HepG2 (cell line): ENCODE data around the gene DTHD1. TPM values are rescaled to one million over a fixed set of nuclear protein-coding genes. Genes with fewer than 3 reads are reported as not detected.

Experiments
- ATAC-seq: fragments of 200-7000 bp; cut with Tn5 transposase; 3 replicates; pipeline ENCODE4 v1.9.1; 2020; ENCODE audit warnings: mild to moderate bottlenecking, moderate library complexity
- BruUV-seq: library from RNA; stranded (reverse); fragments of 400-500 nt; replicated peaks from 2 replicates; lab custom pipeline; 2021; lab: Mats Ljungman, UMichigan
- CTCF ChIA-PET: fragments of 300-600 bp; formaldehyde crosslinking; extraction: SDS; loops from one replicate; lab custom pipeline; 2021; ENCODE audit warnings: low total read pairs, inconsistent platforms, low intra/inter-chr PET ratio; lab: Yijun Ruan, JAX
- POLR2A ChIA-PET: fragments of 350-600 bp; sonication (Branson Sonifier 250); formaldehyde crosslinking; loops from one replicate; lab custom pipeline; 2020; ENCODE audit warnings: antibody characterized with exemption, inconsistent platforms; lab: Yijun Ruan, JAX
- DNase-seq: peaks from one replicate; pipeline ENCODE4 v3.0.0-alpha.2; 2015; ENCODE audit warnings: low spot score
- FAIRE-seq: peaks from 3 replicates; lab custom pipeline; 2011; peaks lifted over from hg19 to GRCh38; lab: Jason Lieb, UNC
- H2AFZ ChIP-seq: one replicate; pipeline ENCODE4 v1.6.1; 2011; ENCODE audit warnings: low read length, inconsistent platforms
- H3K27ac ChIP-seq: fragments of 300-600 bp; 3 replicates; pipeline ENCODE4 v1.8.0; 2011; ENCODE audit warnings: mixed run types, mild to moderate bottlenecking, mixed read lengths, low read length, inconsistent platforms; ENCODE audit not compliant: insufficient read depth; ENCODE audit errors: extremely low read length
- H3K27me3 ChIP-seq, 2 experiments: fragments of 200-600 bp in 1 of 2; 2 replicates in 1 of 2; 3 replicates in 1 of 2; pipeline versions ENCODE4 v1.6.0 to v1.8.0; 2011; ENCODE audit warnings: low read length in 2 of 2, mild to moderate bottlenecking in 2 of 2, moderate library complexity in 2 of 2, inconsistent platforms in 1 of 2; ENCODE audit not compliant: insufficient read depth in 2 of 2, control insufficient read depth in 1 of 2
- H3K36me3 ChIP-seq, 2 experiments: fragments of 200-600 bp in 1 of 2; replicated peaks in 1 of 2; 2 replicates in 1 of 2; 3 replicates in 1 of 2; pipeline versions ENCODE4 v1.5.1 to v1.8.0; 2011; ENCODE audit warnings: low read length in 2 of 2, inconsistent platforms in 1 of 2; ENCODE audit not compliant: insufficient read depth in 2 of 2, control insufficient read depth in 1 of 2
- H3K4me1 ChIP-seq: 2 replicates; pipeline ENCODE4 v1.5.1; 2012; ENCODE audit warnings: low read length, inconsistent platforms; ENCODE audit not compliant: insufficient read depth
- H3K4me2 ChIP-seq: 2 replicates; pipeline ENCODE4 v1.6.0; 2011; ENCODE audit warnings: low read depth, low read length, inconsistent platforms
- H3K4me3 ChIP-seq, 3 experiments: fragments of 200-600 bp in 1 of 3; sonication (generic), shearing (Covaris generic) in 1 of 3; replicated peaks in 1 of 3; 2 replicates each; pipeline ENCODE4 v1.5.1; 2011 to 2016; ENCODE audit warnings: low read length in 3 of 3, inconsistent platforms in 2 of 3, low read depth in 2 of 3, mild to moderate bottlenecking in 2 of 3, control low read depth in 1 of 3, mixed read lengths in 1 of 3; ENCODE audit not compliant: insufficient read depth in 1 of 3
- H3K79me2 ChIP-seq: one replicate; pipeline ENCODE4 v1.6.1; 2011; ENCODE audit warnings: low read length, inconsistent platforms; ENCODE audit not compliant: insufficient read depth
- H3K9ac ChIP-seq: 2 replicates; pipeline ENCODE4 v1.6.0; 2011; ENCODE audit warnings: mild to moderate bottlenecking, low read depth, low read length, inconsistent platforms; ENCODE audit not compliant: insufficient read depth
- H3K9me3 ChIP-seq: 2 replicates; pipeline ENCODE4 v1.5.1; 2012; ENCODE audit warnings: mild to moderate bottlenecking, low read length
- H4K20me1 ChIP-seq: 2 replicates; pipeline ENCODE4 v1.6.0; 2011; ENCODE audit warnings: inconsistent platforms, mild to moderate bottlenecking, low read length, moderate library complexity; ENCODE audit not compliant: insufficient read depth
- ADNP ChIP-seq: sonication (generic); formaldehyde crosslinking; IDR thresholded peaks from 2 replicates; pipeline ENCODE4 v1.4.0; 2020; ENCODE audit warnings: missing genetic modification reagents
- CENPT ChIP-seq: sonication (generic); formaldehyde crosslinking; IDR thresholded peaks from 2 replicates; pipeline ENCODE4 v1.8.0; 2022; ENCODE audit warnings: low read depth, mild to moderate bottlenecking, moderate library complexity, missing genetic modification reagents
- FOXK2 ChIP-seq: fragments of 450-650 bp; IDR thresholded peaks from 2 replicates; pipeline ENCODE4 v1.6.1; 2016
- NFE2L1 ChIP-seq: sonication (generic); formaldehyde crosslinking; IDR thresholded peaks from 2 replicates; pipeline ENCODE4 v1.4.0; 2020; ENCODE audit warnings: missing genetic modification reagents, mild to moderate bottlenecking, borderline replicate concordance
- PLSCR1 ChIP-seq: sonication (generic); formaldehyde crosslinking; IDR thresholded peaks from 2 replicates; pipeline ENCODE4 v1.5.0; 2020; ENCODE audit warnings: missing genetic modification reagents, mild to moderate bottlenecking, borderline replicate concordance
- RNF2 ChIP-seq: fragments of 450-650 bp; conservative IDR thresholded peaks from 2 replicates; pipeline ENCODE4 v1.6.1; 2016; ENCODE audit warnings: low read depth
- TSC22D2 ChIP-seq: sonication (generic); formaldehyde crosslinking; IDR thresholded peaks from 2 replicates; pipeline ENCODE4 v1.5.1; 2020; ENCODE audit warnings: missing genetic modification reagents, mild to moderate bottlenecking, borderline replicate concordance
- ZBED4 ChIP-seq: sonication (generic); formaldehyde crosslinking; IDR thresholded peaks from 2 replicates; pipeline ENCODE4 v1.4.0; 2020; ENCODE audit warnings: missing genetic modification reagents, borderline replicate concordance
- ZNF274 ChIP-seq: sonication (generic); formaldehyde crosslinking; IDR thresholded peaks from 2 replicates; pipeline ENCODE4 v1.5.1; 2020; ENCODE audit warnings: mild to moderate bottlenecking, missing genetic modification reagents
- ZNF383 ChIP-seq: sonication (generic); formaldehyde crosslinking; IDR thresholded peaks from 2 replicates; pipeline ENCODE4 v1.4.0; 2020; ENCODE audit warnings: missing genetic modification reagents, mild to moderate bottlenecking, borderline replicate concordance
- ZNF484 ChIP-seq: sonication (generic); formaldehyde crosslinking; IDR thresholded peaks from 2 replicates; pipeline ENCODE4 v1.5.1; 2020; ENCODE audit warnings: mild to moderate bottlenecking, low read depth, missing genetic modification reagents, borderline replicate concordance
- ZNF510 ChIP-seq: sonication (generic); formaldehyde crosslinking; IDR thresholded peaks from 2 replicates; pipeline ENCODE4 v1.4.0; 2020; ENCODE audit warnings: low read depth, mild to moderate bottlenecking, missing genetic modification reagents
- ZNF550 ChIP-seq: sonication (generic); formaldehyde crosslinking; IDR thresholded peaks from 2 replicates; pipeline ENCODE4 v1.4.0; 2020; ENCODE audit warnings: mild to moderate bottlenecking, missing genetic modification reagents, borderline replicate concordance
- ZNF589 ChIP-seq: sonication (generic); formaldehyde crosslinking; conservative IDR thresholded peaks from 2 replicates; pipeline ENCODE4 v1.8.0; 2022; ENCODE audit warnings: mild to moderate bottlenecking, moderate library complexity, missing genetic modification reagents
- ZNF747 ChIP-seq: sonication (generic); formaldehyde crosslinking; IDR thresholded peaks from 2 replicates; pipeline ENCODE4 v1.8.1; 2023; ENCODE audit warnings: missing genetic modification reagents, mild to moderate bottlenecking, borderline replicate concordance
- ZNF839 ChIP-seq: sonication (generic); formaldehyde crosslinking; IDR thresholded peaks from 2 replicates; pipeline ENCODE4 v1.4.0; 2020; ENCODE audit warnings: missing genetic modification reagents, mild to moderate bottlenecking, borderline replicate concordance
- WGBS: methylation state at CpG from one replicate; pipeline ENCODE4 v1.1.6; 2017; ENCODE audit warnings: low lambda C conversion rate; 5-methylcytosine and 5-hydroxymethylcytosine counted together
- in situ Hi-C: cut with HindIII; loops from 2 replicates; pipeline ENCODE4 v1.10.0; 2017; ENCODE audit warnings: low pct_unique_long_range_greater_than_20kb; ENCODE audit not compliant: extremely low pct_ligation_motif_present
- intact Hi-C: fragments of 100-400 bp; cut with micrococcal nuclease; formaldehyde crosslinking; loops from one replicate; pipeline ENCODE4 v1.10.0; 2022; ENCODE audit not compliant: unreplicated experiment
- polyA plus RNA-seq, 8 experiments: library from polyadenylated mRNA; depleted of rRNA in 3 of 8; stranded (reverse) in 7 of 8; unstranded in 1 of 8; fragments of >200 nt; fragmentation: Illumina TruSeq in 4 of 8; extraction: Trizol in 4 of 8; gene quantifications; 2 replicates each; pipeline versions ENCODE4 v1.2.1 to v1.2.3, GENCODE V29; 2011 to 2016; ENCODE audit warnings: low read depth in 4 of 8, missing spikeins in 1 of 8, mixed read lengths in 1 of 8; ENCODE audit not compliant: insufficient read depth in 1 of 8
- total RNA-seq, 5 experiments: library from RNA; depleted of rRNA; stranded (reverse); fragments of >200 nt; fragmentation: Illumina TruSeq; extraction: Trizol; gene quantifications; 2 replicates each; pipeline ENCODE4 v1.2.3, GENCODE V29; 2016; ENCODE audit warnings: low read depth in 1 of 5

The DTHD1 gene
- total and polyA plus RNA-seq, 2 of the 13 experiments (the other 11 are each of a cell fraction or from before 2014, with no cell fraction given) = not detected

DNA sequence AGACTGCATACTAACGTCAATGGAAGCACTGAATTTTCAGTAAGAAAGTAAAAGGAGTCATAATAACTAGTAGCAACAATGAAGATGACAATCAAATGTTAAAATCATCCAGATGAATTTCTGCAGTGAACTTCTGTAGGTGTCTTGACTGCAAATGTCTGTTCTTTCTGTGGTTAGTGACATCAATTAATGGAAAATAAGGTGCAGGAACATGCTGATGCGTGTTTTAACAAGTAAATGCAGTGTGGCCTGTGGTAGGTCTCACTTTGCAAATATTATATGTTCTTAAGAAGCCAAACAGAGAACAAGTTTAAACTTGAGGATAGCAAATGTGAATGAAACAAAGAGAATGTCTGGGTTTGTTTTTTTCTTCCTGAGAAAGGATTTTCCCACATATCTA, 2.6 kb upstream of the DTHD1 start:
- no peaks in the 10 kb centered on the region for H3K27me3 ChIP-seq
- H4K20me1 ChIP-seq = no peaks in the 10 kb centered on the region
- H2AFZ ChIP-seq = no peak overlapping the region
- CTCF ChIA-PET = no interaction called here
- no peaks in the 10 kb centered on the region for H3K9me3 ChIP-seq
- no peaks in the 10 kb centered on the region for H3K36me3 ChIP-seq
- POLR2A ChIA-PET = no interaction called here
- in situ Hi-C loops = no loop called here
- intact Hi-C loops = no loop called here
- no peaks in the 10 kb centered on the region for H3K4me1 ChIP-seq
- no peak overlapping the region for H3K27ac ChIP-seq
- 2% methylated on average over 2 of the region's 2 CpGs for WGBS
- no peak overlapping the region for H3K4me3 ChIP-seq
- H3K9ac ChIP-seq = no peak overlapping the region
- no peak for DNase-seq
- ATAC-seq = no peak
- no peaks in the 10 kb centered on the region for H3K79me2 ChIP-seq
- H3K4me2 ChIP-seq = no peak overlapping the region
- no peak for FAIRE-seq
- TF ChIP-seq NFE2L1 (CRISPR knock-in tag) (no peak), ADNP (CRISPR knock-in tag) (no peak)
- no TSS peak for BruUV-seq

- no peak overlapping the region for H3K27ac ChIP-seq
- H3K9me3 ChIP-seq = no peaks in the 10 kb centered on the region
- no TSS peak for BruUV-seq
- CTCF ChIA-PET = no interaction called here
- 33% methylated on average over 4 of the region's 4 CpGs for WGBS
- H2AFZ ChIP-seq = no peak overlapping the region
- intact Hi-C loops = no loop called here
- no peaks in the 10 kb centered on the region for H3K79me2 ChIP-seq
- no peak overlapping the region for H3K9ac ChIP-seq
- in situ Hi-C loops = no loop called here
- no peak for ATAC-seq
- no peak for DNase-seq
- H3K4me1 ChIP-seq = no peaks in the 10 kb centered on the region
- no peak overlapping the region for H3K4me3 ChIP-seq
- no peak for FAIRE-seq
- no peak overlapping the region for H3K4me2 ChIP-seq
- POLR2A ChIA-PET = no interaction called here
- no peaks in the 10 kb centered on the region for H3K36me3 ChIP-seq
- no peaks in the 10 kb centered on the region for H3K27me3 ChIP-seq
- H4K20me1 ChIP-seq = no peaks in the 10 kb centered on the region
- TF ChIP-seq PLSCR1 (CRISPR knock-in tag) (no peak), TSC22D2 (CRISPR knock-in tag) (no peak), ZNF383 (CRISPR knock-in tag) (no peak), ZNF589 (CRISPR knock-in tag) (no peak), ZNF484 (CRISPR knock-in tag) (no peak), ZNF274 (no peak), ZNF839 (no peak), ZNF550 (CRISPR knock-in tag) (no peak), ZNF747 (CRISPR knock-in tag) (no peak), CENPT (CRISPR knock-in tag) (no peak), ZNF510 (no peak), ZBED4 (no peak), FOXK2 (no peak), RNF2 (no peak)
These were observed 861 bp upstream of the DTHD1 start for GRCh38 chr4:36280555-36280954.
